Keratinocyte (primary cell): ENCODE results near the gene EIF3D. TPM values are rescaled to one million over a fixed set of nuclear protein-coding genes. Genes with fewer than 3 reads are reported as not detected.

Source experiments
- DNase-seq: peaks from one replicate; pipeline ENCODE4 v3.0.0-alpha.2; 2011; ENCODE audit warnings: low read depth, missing footprints, low spot score
- FAIRE-seq: peaks from 2 replicates; lab custom pipeline; 2011; peaks lifted over from hg19 to GRCh38; lab: Jason Lieb, UNC
- H2AFZ ChIP-seq: 2 replicates; pipeline ENCODE4 v1.6.0; 2012; ENCODE audit warnings: low read length, control low read depth, inconsistent platforms; ENCODE audit not compliant: control insufficient read depth
- H3K27ac ChIP-seq: 2 replicates; pipeline ENCODE4 v1.5.1; 2011; ENCODE audit warnings: low read length; ENCODE audit not compliant: control insufficient read depth, insufficient read depth
- H3K27me3 ChIP-seq: 3 replicates; pipeline ENCODE4 v1.6.0; 2011; ENCODE audit warnings: low read length; ENCODE audit not compliant: control insufficient read depth, insufficient read depth; ENCODE audit errors: extremely low read depth
- H3K36me3 ChIP-seq, 2 experiments: 2 replicates in 1 of 2; 3 replicates in 1 of 2; pipeline ENCODE4 v1.5.1; 2011; ENCODE audit warnings: low read length in 2 of 2, mild to moderate bottlenecking in 1 of 2; ENCODE audit not compliant: control insufficient read depth in 2 of 2, insufficient read depth in 2 of 2; ENCODE audit errors: extremely low read depth in 1 of 2
- H3K4me1 ChIP-seq: 3 replicates; pipeline ENCODE4 v1.5.1; 2011; ENCODE audit warnings: low read length; ENCODE audit not compliant: control insufficient read depth, insufficient read depth; ENCODE audit errors: extremely low read depth
- H3K4me2 ChIP-seq: 3 replicates; pipeline ENCODE4 v1.6.0; 2011; ENCODE audit warnings: low read depth, low read length; ENCODE audit not compliant: control insufficient read depth, insufficient read depth; ENCODE audit errors: extremely low read depth
- H3K4me3 ChIP-seq, 3 experiments: fragments of 200-600 bp in 1 of 3; sonication (generic) in 1 of 3; 2 replicates in 2 of 3; 3 replicates in 1 of 3; pipeline ENCODE4 v1.5.1; 2011 to 2016; ENCODE audit warnings: low read length in 3 of 3, mild to moderate bottlenecking in 3 of 3, control low read depth in 2 of 3, inconsistent platforms in 1 of 3, low read depth in 1 of 3, mixed read lengths in 1 of 3, mixed run types in 1 of 3, moderate library complexity in 1 of 3; ENCODE audit not compliant: control insufficient read depth in 2 of 3, insufficient read depth in 2 of 3; ENCODE audit errors: extremely low read depth in 1 of 3
- H3K79me2 ChIP-seq: 2 replicates; pipeline ENCODE4 v1.6.0; 2012; ENCODE audit warnings: low read length; ENCODE audit not compliant: control insufficient read depth, insufficient read depth
- H3K9ac ChIP-seq: 3 replicates; pipeline ENCODE4 v1.6.0; 2011; ENCODE audit warnings: low read length; ENCODE audit not compliant: control insufficient read depth, insufficient read depth; ENCODE audit errors: extremely low read depth
- H3K9me1 ChIP-seq: 3 replicates; pipeline ENCODE4 v1.6.0; 2011; ENCODE audit warnings: low read length; ENCODE audit not compliant: control insufficient read depth, insufficient read depth; ENCODE audit errors: extremely low read depth
- H3K9me3 ChIP-seq: 2 replicates; pipeline ENCODE4 v1.5.1; 2012; ENCODE audit warnings: low read depth, low read length; ENCODE audit not compliant: control insufficient read depth
- H4K20me1 ChIP-seq: 3 replicates; pipeline ENCODE4 v1.6.0; 2011; ENCODE audit warnings: low read length; ENCODE audit not compliant: control insufficient read depth, insufficient read depth; ENCODE audit errors: extremely low read depth
- EZH2 ChIP-seq: IDR thresholded peaks from one replicate; pipeline ENCODE4 v1.6.1; 2012; ENCODE audit warnings: inconsistent platforms, mild to moderate bottlenecking, low read length, moderate library complexity
- dilution Hi-C: fragments of 300-500 bp; cut with MboI; formaldehyde crosslinking; loops from one replicate; pipeline ENCODE4 v1.7.0; 2020; ENCODE audit warnings: low sequenced_read_pairs; ENCODE audit not compliant: extremely low pct_ligation_motif_present
- polyA plus RNA-seq, 5 experiments: library from polyadenylated mRNA; depleted of rRNA in 3 of 5; stranded (reverse) in 3 of 5; stranded (forward) in 1 of 5; unstranded in 1 of 5; fragments of >200 nt; gene quantifications; 1 replicate in 1 of 5; 2 replicates in 3 of 5; 3 replicates in 1 of 5; pipeline versions ENCODE4 v1.2.1 to v1.2.3, GENCODE V29; 2011 to 2012; ENCODE audit warnings: missing spikeins in 2 of 5, low read depth in 1 of 5, low replicate concordance in 1 of 5
- TF ChIP-seq, protein P1 (sequence below), 3 experiments: IDR thresholded peaks in 1 of 3; conservative IDR thresholded peaks in 1 of 3; optimal IDR thresholded peaks in 1 of 3; 2 replicates in 2 of 3; 3 replicates in 1 of 3; pipeline versions ENCODE3 to v1.5.1; 2011; ENCODE audit warnings: low read length in 3 of 3, mild to moderate bottlenecking in 3 of 3, moderate library complexity in 2 of 3, control low read depth in 1 of 3, inconsistent platforms in 1 of 3; ENCODE audit not compliant: insufficient read depth in 2 of 3; ENCODE audit errors: extremely low read depth in 1 of 3

Gene EIF3D
- polyA plus RNA-seq, 1 donor (not counting 4 experiments of a cell fraction or from before 2014, with no cell fraction given): 408 TPM

DNA sequence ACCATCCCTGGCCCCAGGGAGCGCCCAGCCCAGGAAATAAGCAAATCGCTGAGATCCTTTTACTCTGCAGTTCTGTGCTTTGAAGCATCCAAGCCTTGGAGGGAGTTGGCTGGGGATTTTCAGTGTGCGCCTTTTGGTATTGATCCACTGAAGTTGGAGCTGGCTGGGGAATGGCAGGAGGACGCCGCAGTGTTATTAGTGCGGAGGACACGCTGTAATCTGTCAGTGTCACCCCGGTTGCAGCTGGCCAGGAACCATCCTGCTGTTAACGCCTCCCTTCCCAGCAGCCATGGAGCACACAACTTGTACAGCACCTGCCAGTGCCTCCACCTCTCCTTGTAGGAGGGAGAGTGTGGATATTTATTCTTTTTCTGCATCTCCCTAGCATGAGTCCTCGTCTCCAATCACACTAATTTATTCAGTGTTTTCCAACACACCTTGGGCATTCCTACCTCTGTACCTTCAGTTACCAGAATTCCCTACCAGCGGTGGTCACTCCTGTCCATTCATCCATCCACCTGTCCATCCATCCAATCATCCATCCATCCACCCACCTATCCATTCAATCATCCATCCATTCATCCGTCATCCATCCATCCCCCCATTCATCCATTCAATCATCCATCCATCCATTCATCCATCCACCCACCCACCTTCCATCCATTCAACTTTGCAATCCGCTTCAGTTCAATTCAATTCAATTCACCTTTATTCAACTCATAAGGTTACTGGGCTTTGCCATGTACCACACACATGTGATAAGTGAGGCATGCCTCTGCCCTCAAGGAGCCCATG, 21.9 kb upstream of the EIF3D start:
- Histone ChIP-seq H2AFZ (no peak overlapping the region), H3K27me3 (peaks cover 15% of the 10 kb centered on the region), H3K36me3 (no peaks in the 10 kb centered on the region), H3K79me2 (no peaks in the 10 kb centered on the region), H3K9ac (no peak overlapping the region), H3K4me1 (peaks cover 10% of the 10 kb centered on the region), H3K27ac (no peak overlapping the region), H3K9me1 (no peaks in the 10 kb centered on the region), H4K20me1 (no peaks in the 10 kb centered on the region), H3K4me2 (no peak overlapping the region), H3K4me3 (no peak overlapping the region), H3K9me3 (no peaks in the 10 kb centered on the region)
- no peak for DNase-seq
- no peak for TF ChIP-seq EZH2
- TF ChIP-seq, protein P1, sequence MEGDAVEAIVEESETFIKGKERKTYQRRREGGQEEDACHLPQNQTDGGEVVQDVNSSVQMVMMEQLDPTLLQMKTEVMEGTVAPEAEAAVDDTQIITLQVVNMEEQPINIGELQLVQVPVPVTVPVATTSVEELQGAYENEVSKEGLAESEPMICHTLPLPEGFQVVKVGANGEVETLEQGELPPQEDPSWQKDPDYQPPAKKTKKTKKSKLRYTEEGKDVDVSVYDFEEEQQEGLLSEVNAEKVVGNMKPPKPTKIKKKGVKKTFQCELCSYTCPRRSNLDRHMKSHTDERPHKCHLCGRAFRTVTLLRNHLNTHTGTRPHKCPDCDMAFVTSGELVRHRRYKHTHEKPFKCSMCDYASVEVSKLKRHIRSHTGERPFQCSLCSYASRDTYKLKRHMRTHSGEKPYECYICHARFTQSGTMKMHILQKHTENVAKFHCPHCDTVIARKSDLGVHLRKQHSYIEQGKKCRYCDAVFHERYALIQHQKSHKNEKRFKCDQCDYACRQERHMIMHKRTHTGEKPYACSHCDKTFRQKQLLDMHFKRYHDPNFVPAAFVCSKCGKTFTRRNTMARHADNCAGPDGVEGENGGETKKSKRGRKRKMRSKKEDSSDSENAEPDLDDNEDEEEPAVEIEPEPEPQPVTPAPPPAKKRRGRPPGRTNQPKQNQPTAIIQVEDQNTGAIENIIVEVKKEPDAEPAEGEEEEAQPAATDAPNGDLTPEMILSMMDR (optimal IDR thresholded peaks at IDR 0.05 in 1 of 3, IDR thresholded peaks at IDR 0.05 in 1 of 3, conservative IDR thresholded peaks at IDR 0.05 in 1 of 3; ENCODE audit: extremely low read depth in 1 of 3, insufficient read depth in 2 of 3, low read length in 3 of 3): no peak
- FAIRE-seq: no peak
- dilution Hi-C loops: no loop called here

DNA sequence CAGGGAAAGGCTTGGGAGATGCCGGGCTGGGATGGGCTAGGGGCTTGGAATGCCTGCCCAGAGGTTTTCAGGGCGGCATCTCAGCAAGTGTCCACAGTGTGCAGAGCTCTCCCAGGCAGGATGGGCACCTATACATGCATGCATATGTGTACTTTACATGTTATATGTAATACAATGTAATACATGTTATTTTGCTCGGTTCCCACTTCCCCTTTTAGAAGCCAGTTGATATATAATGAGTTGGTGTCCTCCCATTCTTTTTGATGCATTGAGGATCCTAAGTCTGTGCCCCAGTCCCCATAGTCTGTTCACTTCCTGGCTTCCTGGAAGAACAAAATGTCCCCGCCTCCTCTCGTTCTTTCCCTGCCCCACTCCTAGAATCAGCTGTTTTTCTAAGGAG, 20.1 kb upstream of the EIF3D start:
- H3K9me1 ChIP-seq: no peaks in the 10 kb centered on the region
- FAIRE-seq (no peak), DNase-seq (no peak)
- no peaks in the 10 kb centered on the region for H4K20me1 ChIP-seq
- H3K9ac ChIP-seq: no peak overlapping the region
- no peaks in the 10 kb centered on the region for H3K9me3 ChIP-seq
- dilution Hi-C loops: no loop called here
- TF ChIP-seq, protein P1 (optimal IDR thresholded peaks at IDR 0.05 in 1 of 3, IDR thresholded peaks at IDR 0.05 in 1 of 3, conservative IDR thresholded peaks at IDR 0.05 in 1 of 3; ENCODE audit: extremely low read depth in 1 of 3, insufficient read depth in 2 of 3, low read length in 3 of 3): no peak
- TF ChIP-seq EZH2: no peak
- no peak overlapping the region for H2AFZ ChIP-seq
- no peaks in the 10 kb centered on the region for H3K36me3 ChIP-seq
- no peak overlapping the region for H3K4me2 ChIP-seq
- no peak overlapping the region for H3K4me3 ChIP-seq
- H3K79me2 ChIP-seq: no peaks in the 10 kb centered on the region
- peaks cover 17% of the 10 kb centered on the region for H3K4me1 ChIP-seq
- H3K27ac ChIP-seq: no peak overlapping the region
- peaks cover 15% of the 10 kb centered on the region for H3K27me3 ChIP-seq
